Endothelial cell of hepatic sinusoid (primary cell): Measurements from ENCODE around the gene ANKRD31.
"Not testable (repeated sequence)": the region's sequence is repeated elsewhere in the genome, so short reads cannot be mapped to it uniquely, and the experiment has no call there.

Source experiments
- in situ Hi-C: cut with HindIII; loops from 2 replicates; pipeline ENCODE4 v1.10.0; 2017; ENCODE audit warnings: low sequenced_read_pairs

The ANKRD31 gene

DNA sequence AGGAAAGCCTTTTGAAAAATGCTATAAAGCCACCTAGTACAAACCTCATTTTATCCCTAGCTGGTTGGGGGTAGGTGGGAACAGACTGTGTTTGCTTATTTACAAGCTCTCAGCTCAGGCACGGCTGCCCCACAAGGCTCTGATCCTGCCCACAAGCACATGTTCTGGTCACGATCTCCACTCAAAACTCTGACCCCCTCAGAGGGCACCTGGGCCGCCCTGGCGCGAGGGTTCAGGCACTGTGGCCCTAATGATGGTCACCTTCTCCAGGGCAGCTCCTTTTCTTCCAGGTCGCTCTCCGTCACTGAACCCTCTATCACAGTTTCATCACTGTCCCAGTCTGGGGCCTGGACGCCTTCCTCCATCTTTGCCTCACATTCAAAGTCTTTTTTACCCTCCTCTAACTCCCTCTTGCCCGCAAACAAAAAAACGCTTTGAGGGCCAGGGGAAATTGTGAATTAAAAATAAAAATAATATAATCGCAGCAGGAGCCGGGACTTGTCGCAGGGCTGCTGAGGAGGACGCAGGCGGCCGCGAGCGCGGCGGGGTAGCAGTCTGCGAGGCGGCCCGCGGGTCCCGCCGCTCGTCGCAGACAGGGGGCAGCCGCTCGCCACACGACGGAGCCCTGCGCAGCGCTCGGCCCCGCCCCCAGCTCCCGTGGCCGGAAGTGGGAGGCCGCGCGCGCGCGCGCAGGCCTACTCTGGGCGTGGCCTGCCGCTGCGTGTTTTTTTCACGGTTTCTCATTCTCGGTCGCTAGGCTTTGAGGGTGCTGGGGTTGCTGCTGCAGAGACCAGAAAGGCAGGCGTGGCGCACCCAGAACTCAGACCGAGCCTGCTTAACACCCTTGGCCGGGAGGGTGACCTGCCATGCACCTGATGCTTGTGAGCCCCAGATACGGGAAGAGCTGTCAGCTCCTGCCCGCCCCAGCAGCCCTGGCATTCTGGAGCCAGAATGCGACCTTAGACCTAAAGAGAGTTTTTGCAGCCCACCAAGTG, at the start of gene ANKRD31:
Gene ANKRD31 (minus strand): TSS at position 557 of the 995 bp plus-strand sequence. CDS start 192 bp downstream, at position 365.
- in situ Hi-C loops = no loop called here

GRCh38 chr5:75286211-75286773, 49.6 kb upstream of the ANKRD31 start:
- in situ Hi-C loops = no loop called here

DNA sequence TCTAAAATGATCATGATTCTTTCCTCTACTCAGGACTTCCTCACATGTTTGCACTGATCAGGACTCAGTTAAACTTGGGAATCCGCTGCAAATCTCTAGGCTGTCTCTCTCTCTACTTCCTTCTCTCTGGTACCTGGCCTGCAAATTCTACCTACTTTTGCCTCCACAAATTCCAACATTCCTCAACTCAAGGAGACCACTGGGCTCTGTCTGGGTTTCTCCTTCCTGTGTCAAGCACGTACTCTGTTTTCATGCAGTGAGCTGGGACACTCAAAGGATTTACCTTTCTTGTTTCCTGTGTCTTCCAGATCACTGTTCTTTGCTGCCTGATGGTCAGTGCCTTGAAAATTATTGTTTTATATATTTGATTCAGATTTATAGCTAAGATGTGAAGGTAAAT, 45.9 kb upstream of the ANKRD31 start:
- in situ Hi-C loops = no loop called here

- in situ Hi-C loops = no loop called here
Observed at GRCh38 chr5:75281716-75282465, 45.2 kb upstream of the ANKRD31 start.

GRCh38 chr5:75279321-75279720, 42.6 kb upstream of the ANKRD31 start:
- in situ Hi-C loops = no loop called here

DNA sequence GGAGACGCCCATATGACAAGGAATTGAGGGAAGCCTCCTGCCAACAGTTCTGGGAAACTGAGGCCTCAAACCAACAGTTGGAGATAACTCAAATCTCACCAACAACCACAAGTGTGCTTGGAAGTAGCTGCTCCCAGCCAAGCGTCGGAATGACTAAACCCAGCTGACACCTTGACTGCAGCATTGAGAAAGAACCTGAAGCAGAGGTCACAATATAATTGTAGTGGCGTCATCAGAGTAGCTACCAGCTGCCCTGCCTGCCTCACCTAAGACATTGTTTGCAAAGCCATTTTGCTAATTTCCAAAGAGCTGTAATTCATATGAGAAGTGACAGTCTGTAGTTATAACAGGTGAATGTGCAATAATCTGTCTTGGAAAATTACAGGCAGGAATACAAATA, 40.8 kb upstream of the ANKRD31 start:
- in situ Hi-C loops = no loop called here

GRCh38 chr5:75275756-75276155, 39.1 kb upstream of the ANKRD31 start:
- in situ Hi-C loops = no loop called here

GRCh38 chr5:75275147-75275546, 38.5 kb upstream of the ANKRD31 start:
- in situ Hi-C loops = no loop called here

DNA sequence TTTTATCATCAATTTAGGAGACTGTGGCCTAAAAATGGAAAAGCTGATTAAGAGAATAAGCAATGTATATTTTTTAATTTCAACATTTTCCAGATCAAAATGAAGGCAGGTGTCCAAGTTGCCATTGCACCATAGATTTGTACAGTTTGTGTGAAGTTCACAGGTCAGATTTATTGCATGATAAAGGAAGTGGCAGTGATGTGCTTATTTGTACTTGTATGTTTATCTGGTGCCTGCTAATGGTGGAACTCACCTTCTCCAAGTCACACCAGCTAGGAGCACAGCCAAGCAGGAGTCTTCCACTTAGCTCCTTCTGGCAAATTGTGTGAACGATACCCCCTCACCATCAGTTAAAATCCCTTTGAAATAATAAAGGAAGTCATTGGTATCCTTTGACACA, 37.8 kb upstream of the ANKRD31 start:
- in situ Hi-C loops = no loop called here

DNA sequence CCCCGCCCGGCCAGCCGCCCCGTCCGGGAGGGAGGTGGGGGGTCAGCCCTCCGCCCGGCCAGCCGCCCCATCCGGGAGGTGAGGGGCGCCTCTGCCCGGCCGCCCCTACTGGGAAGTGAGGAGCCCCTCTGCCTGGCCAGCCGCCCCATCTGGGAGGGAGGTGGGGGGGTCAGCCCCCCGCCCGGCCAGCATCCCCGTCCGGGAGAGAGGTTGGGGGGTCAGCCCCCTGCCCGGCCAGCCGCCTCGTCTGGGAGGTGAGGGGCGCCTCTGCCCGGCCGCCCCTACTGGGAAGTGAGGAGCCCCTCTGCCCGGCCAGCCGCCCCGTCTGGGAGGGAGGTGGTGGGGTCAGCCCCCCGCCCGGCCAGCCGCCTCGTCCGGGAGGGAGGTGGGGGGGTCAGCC, 33.9 kb upstream of the ANKRD31 start:
- in situ Hi-C loops = not testable (repeated sequence)

- in situ Hi-C loops = no loop called here
Observed at GRCh38 chr5:75265731-75266130, 29.1 kb upstream of the ANKRD31 start.

DNA sequence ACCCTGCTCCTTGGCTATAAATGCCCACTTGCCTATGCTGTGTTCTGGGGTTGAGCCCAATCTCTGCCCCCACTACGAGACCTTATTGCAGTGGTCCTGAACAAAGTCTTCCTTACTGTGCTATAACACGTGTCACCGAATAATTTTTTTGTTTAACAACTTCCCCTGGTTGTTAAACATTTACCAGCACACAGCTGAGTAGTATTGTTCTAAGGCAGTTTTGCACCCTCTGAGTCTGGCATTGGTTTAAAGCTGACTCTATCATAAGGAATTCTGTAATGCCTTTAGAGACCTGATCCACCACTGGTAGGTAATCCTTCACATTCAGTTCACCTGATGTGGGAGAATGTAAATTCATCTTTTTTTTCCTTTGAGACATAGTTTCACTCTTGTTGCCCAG, 25.6 kb upstream of the ANKRD31 start:
- in situ Hi-C loops = no loop called here

DNA sequence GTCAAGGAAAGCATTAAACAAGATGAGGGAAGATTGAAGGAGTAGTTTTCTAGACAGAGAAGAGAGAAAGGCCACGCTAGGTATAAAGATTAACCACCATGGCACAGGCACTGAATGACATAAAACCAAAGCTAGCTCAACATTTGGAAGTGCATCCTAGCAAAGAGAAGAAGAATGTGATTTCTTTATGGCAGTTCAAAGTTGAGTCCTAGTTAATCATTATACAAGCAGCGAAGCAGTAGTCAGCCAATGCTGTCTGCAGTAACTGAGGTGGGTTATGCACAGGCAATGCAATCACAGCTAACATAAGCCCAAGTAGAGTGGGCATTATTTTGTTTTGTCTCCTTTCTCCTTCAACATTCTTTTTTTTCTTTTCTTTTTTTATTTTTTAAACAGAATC, 24.0 kb upstream of the ANKRD31 start:
- in situ Hi-C loops = no loop called here

- in situ Hi-C loops = not testable (repeated sequence)
Observed at GRCh38 chr5:75250452-75250851, 13.8 kb upstream of the ANKRD31 start.

DNA sequence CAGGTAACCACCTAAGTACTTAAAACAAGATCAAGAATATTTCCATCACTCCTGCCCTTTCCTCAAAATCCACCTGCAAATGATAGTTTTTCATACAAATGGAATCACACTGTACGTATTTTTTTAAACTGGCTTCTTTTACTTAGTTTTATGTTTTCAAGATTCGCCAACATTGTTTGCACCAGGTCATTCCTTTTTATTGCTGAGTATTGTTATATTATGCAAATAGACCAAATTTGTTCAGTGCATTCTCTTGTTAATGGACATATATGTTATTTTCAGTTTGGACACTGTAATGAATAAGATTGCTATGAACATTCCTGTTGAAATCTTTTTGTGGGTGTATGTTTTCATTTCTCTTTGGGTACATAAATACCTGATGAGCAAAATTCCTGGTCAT, 8.3 kb upstream of the ANKRD31 start:
- in situ Hi-C loops = no loop called here

DNA sequence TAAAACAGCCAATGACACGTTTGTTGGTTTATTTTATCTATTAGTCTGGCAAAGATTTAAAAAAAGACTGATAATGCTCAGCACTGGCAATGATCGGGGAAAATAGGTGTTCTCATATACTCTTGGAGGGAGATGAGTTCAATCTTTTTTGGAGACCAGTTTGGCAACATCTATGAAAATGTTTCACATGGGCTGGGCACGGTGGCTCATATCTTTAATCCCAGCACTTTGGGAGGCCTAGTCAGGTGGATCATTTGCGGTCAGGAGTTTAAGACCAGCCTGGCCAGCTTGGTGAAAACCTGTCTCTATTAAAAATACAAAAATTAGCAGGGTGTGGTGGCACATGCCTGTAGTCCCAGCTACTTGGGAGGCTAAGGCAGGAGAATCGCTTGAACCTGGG, 6.8 kb upstream of the ANKRD31 start:
- in situ Hi-C loops = no loop called here

- in situ Hi-C loops = no loop called here
Observed at GRCh38 chr5:75243100-75243499, 6.4 kb upstream of the ANKRD31 start.

DNA sequence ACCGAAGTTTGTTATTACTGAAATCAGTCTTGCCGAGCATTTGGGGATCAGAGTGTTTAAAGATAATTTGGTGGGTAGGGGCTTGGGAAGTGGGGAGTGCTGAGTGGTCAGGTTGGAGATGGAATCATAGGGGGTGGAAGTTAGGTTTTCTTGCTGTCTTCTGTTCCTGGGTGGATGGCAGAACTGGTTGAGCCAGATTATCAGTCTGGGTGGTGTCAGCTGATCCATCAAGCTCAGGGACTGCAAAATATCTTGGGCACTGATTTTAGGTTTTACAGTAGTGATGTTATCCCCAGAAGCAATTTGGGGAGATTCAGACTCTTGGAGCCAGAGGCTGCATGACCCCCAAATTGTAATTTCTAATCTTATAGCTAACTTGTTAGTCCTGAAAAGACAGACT, 5.4 kb upstream of the ANKRD31 start:
- in situ Hi-C loops = no loop called here

- in situ Hi-C loops = no loop called here
Observed at GRCh38 chr5:75239681-75240080, 3.0 kb upstream of the ANKRD31 start.

DNA sequence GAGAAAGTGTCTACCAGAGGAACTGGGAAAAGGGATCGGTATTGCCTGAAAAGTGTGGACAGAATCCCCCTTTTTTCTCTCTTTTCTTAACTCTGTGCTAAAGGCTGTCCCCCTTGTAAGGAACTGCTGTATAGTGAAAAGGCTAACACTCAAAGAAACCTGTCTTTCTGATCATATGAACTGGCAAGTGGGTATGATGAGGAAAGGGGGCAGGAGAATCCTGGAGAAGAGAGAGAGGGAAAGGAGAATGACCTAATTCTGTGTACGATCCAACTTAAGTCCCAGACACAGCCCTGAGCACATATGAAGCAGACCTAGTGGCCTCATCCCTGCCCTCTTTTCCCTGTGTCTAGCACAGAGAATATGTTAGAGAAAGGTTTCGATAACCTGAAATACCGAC, 967 bp downstream of the ANKRD31 start:
- in situ Hi-C loops = no loop called here

GRCh38 chr5:75234251-75234650, 2.4 kb downstream of the ANKRD31 start:
- in situ Hi-C loops = no loop called here

- in situ Hi-C loops = no loop called here
Observed at GRCh38 chr5:75226916-75227315, 9.8 kb downstream of the ANKRD31 start.
